ENCODE measurements around the gene GRIA4. TPM values are rescaled to one million over a fixed set of nuclear protein-coding genes. Genes with fewer than 3 reads are reported as not detected.

Gene GRIA4
- total RNA-seq, 4 donors from 2014 or later = not detected

GRCh38 chr11:105644839-105645573, 35.1 kb downstream of the GRIA4 start:
- no peak for DNase-seq
- Histone ChIP-seq H3K9me3 (no peaks in the 10 kb centered on the region), H3K27me3 (no peaks in the 10 kb centered on the region), H3K4me1 (no peaks in the 10 kb centered on the region), H3K27ac (no peak overlapping the region), H3K4me3 (no peak overlapping the region), H3K36me3 (no peaks in the 10 kb centered on the region)
- WGBS, 2 donors = 65 to 75% methylated on average over 7 of the region's 7 CpGs
- intact Hi-C loops (cut with DNase I) = no loop called here
- TF ChIP-seq CTCF (IDR thresholded peaks at IDR 0.05) (no peak), POLR2A (IDR thresholded peaks at IDR 0.05) (no peak)

GRCh38 chr11:105647780-105648179, 37.9 kb downstream of the GRIA4 start:
- Histone ChIP-seq H3K9me3 (no peaks in the 10 kb centered on the region), H3K4me1 (no peaks in the 10 kb centered on the region), H3K36me3 (no peaks in the 10 kb centered on the region), H3K27ac (no peak overlapping the region), H3K27me3 (no peaks in the 10 kb centered on the region), H3K4me3 (no peak overlapping the region)
- intact Hi-C loops (cut with DNase I) = no loop called here
- DNase-seq = no peak
- WGBS, 2 donors = 38 to 67% methylated on average over 1 of the region's 1 CpG
- no peak for TF ChIP-seq CTCF (IDR thresholded peaks at IDR 0.05)
- no peak for TF ChIP-seq POLR2A (IDR thresholded peaks at IDR 0.05)

GRCh38 chr11:105648762-105649161, 38.9 kb downstream of the GRIA4 start:
- H3K9me3 ChIP-seq = no peaks in the 10 kb centered on the region
- H3K4me1 ChIP-seq = no peaks in the 10 kb centered on the region
- no peak for TF ChIP-seq CTCF (IDR thresholded peaks at IDR 0.05)
- no peak for TF ChIP-seq POLR2A (IDR thresholded peaks at IDR 0.05)
- no peak for DNase-seq
- H3K4me3 ChIP-seq = no peak overlapping the region
- intact Hi-C loops (cut with DNase I) = no loop called here
- no peaks in the 10 kb centered on the region for H3K36me3 ChIP-seq
- H3K27ac ChIP-seq = no peak overlapping the region
- 82 to 83% methylated on average over 4 of the region's 4 CpGs for WGBS, 2 donors
- no peaks in the 10 kb centered on the region for H3K27me3 ChIP-seq

- WGBS, 2 donors = 74 to 83% methylated on average over 4 of the region's 4 CpGs
- H3K36me3 ChIP-seq = no peaks in the 10 kb centered on the region
- H3K27ac ChIP-seq = no peak overlapping the region
- no peak for DNase-seq
- no peaks in the 10 kb centered on the region for H3K9me3 ChIP-seq
- no peaks in the 10 kb centered on the region for H3K27me3 ChIP-seq
- TF ChIP-seq CTCF (IDR thresholded peaks at IDR 0.05) (no peak), POLR2A (IDR thresholded peaks at IDR 0.05) (no peak)
- no peaks in the 10 kb centered on the region for H3K4me1 ChIP-seq
- intact Hi-C loops (cut with DNase I) = no loop called here
- no peak overlapping the region for H3K4me3 ChIP-seq
These were observed 55.4 kb downstream of the GRIA4 start for GRCh38 chr11:105665281-105665680.

- Histone ChIP-seq H3K36me3 (no peaks in the 10 kb centered on the region), H3K4me1 (no peaks in the 10 kb centered on the region), H3K27me3 (no peaks in the 10 kb centered on the region), H3K9me3 (no peaks in the 10 kb centered on the region), H3K27ac (no peak overlapping the region), H3K4me3 (no peak overlapping the region)
- 70 to 71% methylated on average over 1 of the region's 1 CpG for WGBS, 2 donors
- TF ChIP-seq CTCF (IDR thresholded peaks at IDR 0.05) (no peak), POLR2A (IDR thresholded peaks at IDR 0.05) (no peak)
- DNase-seq = no peak
- intact Hi-C loops (cut with DNase I) = no loop called here
These were observed 57.6 kb downstream of the GRIA4 start for GRCh38 chr11:105667441-105667840.
